ENCODE measurements around the gene PTPRN. TPM values are rescaled to one million over a fixed set of nuclear protein-coding genes. Genes with fewer than 3 reads are reported as not detected.

Gene PTPRN
- total and polyA plus RNA-seq, 9 of the 15 experiments (the other 6 are each of a cell fraction or from before 2014, with no cell fraction given), result 0.15 to 2.4 (median 0.43) TPM; not detected in 1

DNA sequence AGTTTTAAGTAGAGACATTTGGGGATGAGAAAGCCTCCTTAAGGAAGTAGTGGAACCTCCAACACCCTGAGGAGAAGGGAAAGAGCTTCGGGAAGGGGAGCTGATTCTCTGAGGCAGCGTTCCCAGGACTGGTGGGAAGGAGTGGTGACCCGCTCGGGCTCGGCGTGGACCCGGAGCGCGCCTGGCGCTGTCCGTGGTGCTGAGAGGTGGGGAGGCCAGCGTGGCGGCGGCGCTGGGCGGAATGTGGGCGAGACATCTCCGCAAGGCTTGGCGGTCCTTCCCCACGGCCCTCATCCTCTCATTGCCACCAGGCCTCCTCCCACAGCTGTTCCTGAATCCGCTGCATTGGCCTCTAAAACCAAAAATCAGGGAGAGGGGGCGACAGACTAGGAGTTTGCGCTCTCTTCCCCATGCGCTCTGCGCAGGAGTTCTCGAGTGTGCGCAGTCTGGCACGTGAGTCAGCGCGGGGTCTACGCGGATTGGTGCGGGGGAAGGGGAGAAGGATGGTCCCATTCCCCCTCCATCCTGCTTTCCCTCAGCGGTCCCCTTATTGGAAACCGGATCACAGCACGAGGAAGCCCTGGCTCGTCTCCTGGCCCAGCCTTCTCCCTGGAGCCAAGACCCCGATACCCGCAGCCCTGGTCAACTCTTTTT, 22.5 kb upstream of the PTPRN start (continued):
- TF ChIP-seq, protein P1, sequence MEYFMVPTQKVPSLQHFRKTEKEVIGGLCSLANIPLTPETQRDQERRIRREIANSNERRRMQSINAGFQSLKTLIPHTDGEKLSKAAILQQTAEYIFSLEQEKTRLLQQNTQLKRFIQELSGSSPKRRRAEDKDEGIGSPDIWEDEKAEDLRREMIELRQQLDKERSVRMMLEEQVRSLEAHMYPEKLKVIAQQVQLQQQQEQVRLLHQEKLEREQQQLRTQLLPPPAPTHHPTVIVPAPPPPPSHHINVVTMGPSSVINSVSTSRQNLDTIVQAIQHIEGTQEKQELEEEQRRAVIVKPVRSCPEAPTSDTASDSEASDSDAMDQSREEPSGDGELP (CRISPR knock-in tag; IDR thresholded peaks at IDR 0.05; ENCODE audit: borderline replicate concordance), result peak; percentile 69; the same call in 1 of the 2 replicates
- peak; percentile 87 for TF ChIP-seq PRMT5 (CRISPR knock-in tag; IDR thresholded peaks at IDR 0.05)
- TF ChIP-seq, protein P2, sequence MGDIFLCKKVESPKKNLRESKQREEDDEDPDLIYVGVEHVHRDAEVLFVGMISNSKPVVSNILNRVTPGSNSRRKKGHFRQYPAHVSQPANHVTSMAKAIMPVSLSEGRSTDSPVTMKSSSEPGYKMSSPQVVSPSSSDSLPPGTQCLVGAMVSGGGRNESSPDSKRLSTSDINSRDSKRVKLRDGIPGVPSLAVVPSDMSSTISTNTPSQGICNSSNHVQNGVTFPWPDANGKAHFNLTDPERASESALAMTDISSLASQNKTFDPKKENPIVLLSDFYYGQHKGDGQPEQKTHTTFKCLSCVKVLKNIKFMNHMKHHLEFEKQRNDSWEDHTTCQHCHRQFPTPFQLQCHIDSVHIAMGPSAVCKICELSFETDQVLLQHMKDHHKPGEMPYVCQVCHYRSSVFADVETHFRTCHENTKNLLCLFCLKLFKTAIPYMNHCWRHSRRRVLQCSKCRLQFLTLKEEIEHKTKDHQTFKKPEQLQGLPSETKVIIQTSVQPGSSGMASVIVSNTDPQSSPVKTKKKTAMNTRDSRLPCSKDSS (IDR thresholded peaks at IDR 0.05; ENCODE audit: low read depth, partially characterized antibody), result no peak
- no peak for TF ChIP-seq CHCHD3 (CRISPR knock-in tag; IDR thresholded peaks at IDR 0.05)
- TF ChIP-seq, protein P3, sequence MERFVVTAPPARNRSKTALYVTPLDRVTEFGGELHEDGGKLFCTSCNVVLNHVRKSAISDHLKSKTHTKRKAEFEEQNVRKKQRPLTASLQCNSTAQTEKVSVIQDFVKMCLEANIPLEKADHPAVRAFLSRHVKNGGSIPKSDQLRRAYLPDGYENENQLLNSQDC (CRISPR knock-in tag; IDR thresholded peaks at IDR 0.05), result no peak
- TF ChIP-seq, protein P4, sequence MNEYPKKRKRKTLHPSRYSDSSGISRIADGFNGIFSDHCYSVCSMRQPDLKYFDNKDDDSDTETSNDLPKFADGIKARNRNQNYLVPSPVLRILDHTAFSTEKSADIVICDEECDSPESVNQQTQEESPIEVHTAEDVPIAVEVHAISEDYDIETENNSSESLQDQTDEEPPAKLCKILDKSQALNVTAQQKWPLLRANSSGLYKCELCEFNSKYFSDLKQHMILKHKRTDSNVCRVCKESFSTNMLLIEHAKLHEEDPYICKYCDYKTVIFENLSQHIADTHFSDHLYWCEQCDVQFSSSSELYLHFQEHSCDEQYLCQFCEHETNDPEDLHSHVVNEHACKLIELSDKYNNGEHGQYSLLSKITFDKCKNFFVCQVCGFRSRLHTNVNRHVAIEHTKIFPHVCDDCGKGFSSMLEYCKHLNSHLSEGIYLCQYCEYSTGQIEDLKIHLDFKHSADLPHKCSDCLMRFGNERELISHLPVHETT (CRISPR knock-in tag; conservative IDR thresholded peaks at IDR 0.05 in 1 of 2, IDR thresholded peaks at IDR 0.05 in 1 of 2), result 0 out of 4 replicates have a peak, but pooled peaks of 1 of the 2 experiments have one; percentile 14
- peak; percentile 27; the same call in 1 of the 2 replicates for TF ChIP-seq EGR1 (conservative IDR thresholded peaks at IDR 0.05)
- TF ChIP-seq, protein P5, sequence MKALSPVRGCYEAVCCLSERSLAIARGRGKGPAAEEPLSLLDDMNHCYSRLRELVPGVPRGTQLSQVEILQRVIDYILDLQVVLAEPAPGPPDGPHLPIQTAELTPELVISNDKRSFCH (CRISPR knock-in tag; IDR thresholded peaks at IDR 0.05), result no peak
- TF ChIP-seq, protein P5 (tag; IDR thresholded peaks at IDR 0.05), result no peak
- TF ChIP-seq NR2C2 (CRISPR knock-in tag; IDR thresholded peaks at IDR 0.05), result peak; percentile 65; the same call in 1 of the 2 replicates
- TF ChIP-seq NR2C2 (tag; IDR thresholded peaks at IDR 0.05), result no peak
- peak; percentile 91 for TF ChIP-seq MIER1 (IDR thresholded peaks at IDR 0.05; ENCODE audit: low read depth)
- TF ChIP-seq POLR3G (IDR thresholded peaks at IDR 0.05; ENCODE audit: extremely low read depth, insufficient read length, insufficient replicate concordance), result no peak
- no peak for TF ChIP-seq XRCC3 (IDR thresholded peaks at IDR 0.05)
- TF ChIP-seq SMARCE1 (IDR thresholded peaks at IDR 0.05), result no peak
- TF ChIP-seq NUFIP1 (IDR thresholded peaks at IDR 0.05; ENCODE audit: partially characterized antibody), result no peak
- TF ChIP-seq, protein P6, sequence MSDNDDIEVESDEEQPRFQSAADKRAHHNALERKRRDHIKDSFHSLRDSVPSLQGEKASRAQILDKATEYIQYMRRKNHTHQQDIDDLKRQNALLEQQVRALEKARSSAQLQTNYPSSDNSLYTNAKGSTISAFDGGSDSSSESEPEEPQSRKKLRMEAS (CRISPR knock-in tag; IDR thresholded peaks at IDR 0.05), result peak; percentile 42; the same call in 1 of the 2 replicates
- TF ChIP-seq, protein P7, sequence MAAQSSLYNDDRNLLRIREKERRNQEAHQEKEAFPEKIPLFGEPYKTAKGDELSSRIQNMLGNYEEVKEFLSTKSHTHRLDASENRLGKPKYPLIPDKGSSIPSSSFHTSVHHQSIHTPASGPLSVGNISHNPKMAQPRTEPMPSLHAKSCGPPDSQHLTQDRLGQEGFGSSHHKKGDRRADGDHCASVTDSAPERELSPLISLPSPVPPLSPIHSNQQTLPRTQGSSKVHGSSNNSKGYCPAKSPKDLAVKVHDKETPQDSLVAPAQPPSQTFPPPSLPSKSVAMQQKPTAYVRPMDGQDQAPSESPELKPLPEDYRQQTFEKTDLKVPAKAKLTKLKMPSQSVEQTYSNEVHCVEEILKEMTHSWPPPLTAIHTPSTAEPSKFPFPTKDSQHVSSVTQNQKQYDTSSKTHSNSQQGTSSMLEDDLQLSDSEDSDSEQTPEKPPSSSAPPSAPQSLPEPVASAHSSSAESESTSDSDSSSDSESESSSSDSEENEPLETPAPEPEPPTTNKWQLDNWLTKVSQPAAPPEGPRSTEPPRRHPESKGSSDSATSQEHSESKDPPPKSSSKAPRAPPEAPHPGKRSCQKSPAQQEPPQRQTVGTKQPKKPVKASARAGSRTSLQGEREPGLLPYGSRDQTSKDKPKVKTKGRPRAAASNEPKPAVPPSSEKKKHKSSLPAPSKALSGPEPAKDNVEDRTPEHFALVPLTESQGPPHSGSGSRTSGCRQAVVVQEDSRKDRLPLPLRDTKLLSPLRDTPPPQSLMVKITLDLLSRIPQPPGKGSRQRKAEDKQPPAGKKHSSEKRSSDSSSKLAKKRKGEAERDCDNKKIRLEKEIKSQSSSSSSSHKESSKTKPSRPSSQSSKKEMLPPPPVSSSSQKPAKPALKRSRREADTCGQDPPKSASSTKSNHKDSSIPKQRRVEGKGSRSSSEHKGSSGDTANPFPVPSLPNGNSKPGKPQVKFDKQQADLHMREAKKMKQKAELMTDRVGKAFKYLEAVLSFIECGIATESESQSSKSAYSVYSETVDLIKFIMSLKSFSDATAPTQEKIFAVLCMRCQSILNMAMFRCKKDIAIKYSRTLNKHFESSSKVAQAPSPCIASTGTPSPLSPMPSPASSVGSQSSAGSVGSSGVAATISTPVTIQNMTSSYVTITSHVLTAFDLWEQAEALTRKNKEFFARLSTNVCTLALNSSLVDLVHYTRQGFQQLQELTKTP (IDR thresholded peaks at IDR 0.05; ENCODE audit: low read depth in 1 of 2, partially characterized antibody in 2 of 2), result peak in 1 of 2 experiments; percentile 44
